Natural killer cell treated with Interleukin-12 subunit alpha and Interleukin-12 subunit beta and Interleukin-15 and Interleukin-18, amount 100 ng/mL, for 72 hours (primary cell): Measurements from ENCODE around the gene GJC2. TPM values are rescaled to one million over a fixed set of nuclear protein-coding genes. Genes with fewer than 3 reads are reported as not detected.

Source experiments
- ATAC-seq, 2 donors: fragments of 150-1000 bp; cut with Tn5 transposase in 1 of 2; sonication (Bioruptor Pico), chemical (Tn5 transposase) in 1 of 2; 2 replicates each; pipeline ENCODE4 v1.10.0; 2021
- DNase-seq: peaks from one replicate; pipeline ENCODE4 v3.0.0; 2022; ENCODE audit warnings: low spot score
- H3K27ac Mint-ChIP-seq, 2 donors: 1 replicate in 1 of 2; 2 replicates in 1 of 2; pipeline ENCODE4 v1.8.0; 2022; ENCODE audit warnings: mixed read lengths in 2 of 2, mild to moderate bottlenecking in 1 of 2, moderate library complexity in 1 of 2
- H3K27me3 Mint-ChIP-seq, 2 donors: 1 replicate in 1 of 2; 2 replicates in 1 of 2; pipeline ENCODE4 v1.8.0; 2022; ENCODE audit warnings: mixed read lengths in 2 of 2
- H3K36me3 Mint-ChIP-seq: one replicate; pipeline ENCODE4 v1.8.0; 2022; ENCODE audit warnings: mixed read lengths
- H3K4me1 Mint-ChIP-seq, 2 donors: 1 replicate in 1 of 2; 2 replicates in 1 of 2; pipeline ENCODE4 v1.8.0; 2022; ENCODE audit warnings: low read depth in 2 of 2, mixed read lengths in 2 of 2, mild to moderate bottlenecking in 1 of 2
- H3K4me3 Mint-ChIP-seq: one replicate; pipeline ENCODE4 v1.8.0; 2022; ENCODE audit warnings: mixed read lengths
- H3K9me3 Mint-ChIP-seq: 2 replicates; pipeline ENCODE4 v1.8.0; 2022; ENCODE audit warnings: mixed read lengths
- total RNA-seq, 2 donors: library from RNA; stranded (reverse); gene quantifications; one replicate each; pipeline ENCODE4 v1.2.3, GENCODE V29; 2022

Gene GJC2
- 1 to 10 TPM; 2.1 to 2.2 TPM for total RNA-seq

- Mint-ChIP-seq H3K4me3 (no peak within 1 kb of the TSS), H3K27me3 (no peaks in the 10 kb centered on the region), H3K9me3 (no peaks in the 10 kb centered on the region), H3K4me1 (peaks cover 0 to 9% of the 10 kb centered on the region in 2 donors), H3K27ac (no peak within 1 kb of the TSS), H3K36me3 (no peaks in the 10 kb centered on the region)
- peak; percentile 50 for DNase-seq
- ATAC-seq: no peak
Measured at GRCh38 chr1:228149406-228150119, at the start of gene GJC2. Gene GJC2 (plus strand): TSS chr1:228149930. CDS start chr1:228157759, 7,829 bp downstream.

GRCh38 chr1:228100822-228101613 is 48.7 kb upstream of the GJC2 start:
- H3K4me1 Mint-ChIP-seq: peaks cover 20 to 22% of the 10 kb centered on the region in 2 donors
- ATAC-seq: no peak
- H3K9me3 Mint-ChIP-seq: no peaks in the 10 kb centered on the region
- H3K27ac Mint-ChIP-seq: peak overlapping the region; percentile 12 to 59
- H3K4me3 Mint-ChIP-seq: peak overlapping the region; percentile 91
- no peaks in the 10 kb centered on the region for H3K27me3 Mint-ChIP-seq
- no peaks in the 10 kb centered on the region for H3K36me3 Mint-ChIP-seq
- DNase-seq: peak; percentile 29

GRCh38 chr1:228101614-228101993 is 48.1 kb upstream of the GJC2 start:
- Mint-ChIP-seq H3K9me3 (no peaks in the 10 kb centered on the region), H3K27me3 (no peaks in the 10 kb centered on the region), H3K4me1 (peaks cover 20 to 25% of the 10 kb centered on the region in 2 donors), H3K36me3 (no peaks in the 10 kb centered on the region), H3K4me3 (peak overlapping the region; percentile 91), H3K27ac (peak overlapping the region; percentile 12 to 59)
- no peak for DNase-seq
- no peak for ATAC-seq

GRCh38 chr1:228101994-228102790 is 47.5 kb upstream of the GJC2 start:
- Mint-ChIP-seq H3K4me1 (peaks cover 20 to 27% of the 10 kb centered on the region in 2 donors), H3K4me3 (peak overlapping the region; percentile 91), H3K9me3 (no peaks in the 10 kb centered on the region), H3K36me3 (no peaks in the 10 kb centered on the region), H3K27me3 (no peaks in the 10 kb centered on the region), H3K27ac (no peak overlapping the region)
- DNase-seq: no peak
- peak; percentile 30 to 45 for ATAC-seq

GRCh38 chr1:228102791-228103620 is 46.7 kb upstream of the GJC2 start, which contains the start of gene C1orf35:
Gene C1orf35 (minus strand): TSS chr1:228103325. CDS start chr1:228103227, 98 bp downstream.
- ATAC-seq (peak; percentile 90 to 92), DNase-seq (peak; percentile 96)
- peaks cover 20 to 24% of the 10 kb centered on the region in 2 donors for H3K4me1 Mint-ChIP-seq
- no peaks in the 10 kb centered on the region for H3K9me3 Mint-ChIP-seq
- peak within 1 kb of the TSS; percentile 91 for H3K4me3 Mint-ChIP-seq
- H3K36me3 Mint-ChIP-seq: no peaks in the 10 kb centered on the region
- no peaks in the 10 kb centered on the region for H3K27me3 Mint-ChIP-seq
- H3K27ac Mint-ChIP-seq: peak within 1 kb of the TSS; percentile 75 to 87

- Mint-ChIP-seq H3K4me1 (peaks cover 21 to 31% of the 10 kb centered on the region in 2 donors), H3K36me3 (no peaks in the 10 kb centered on the region), H3K9me3 (no peaks in the 10 kb centered on the region), H3K4me3 (peak overlapping the region; percentile 91), H3K27me3 (no peaks in the 10 kb centered on the region), H3K27ac (peak overlapping the region; percentile 49 to 87)
- DNase-seq: no peak
- ATAC-seq: no peak
Measured at GRCh38 chr1:228104526-228105269, 45.0 kb upstream of the GJC2 start.

GRCh38 chr1:228105270-228105995 is 44.3 kb upstream of the GJC2 start:
- ATAC-seq (no peak), DNase-seq (no peak)
- Mint-ChIP-seq H3K4me3 (no peak overlapping the region), H3K27me3 (no peaks in the 10 kb centered on the region), H3K9me3 (no peaks in the 10 kb centered on the region), H3K27ac (peak overlapping the region in 1 of 2 donors; percentile 87), H3K4me1 (peaks cover 25 to 36% of the 10 kb centered on the region in 2 donors), H3K36me3 (no peaks in the 10 kb centered on the region)

GRCh38 chr1:228105996-228106799 is 43.5 kb upstream of the GJC2 start:
- no peaks in the 10 kb centered on the region for H3K36me3 Mint-ChIP-seq
- peaks cover 24 to 35% of the 10 kb centered on the region in 2 donors for H3K4me1 Mint-ChIP-seq
- peak overlapping the region in 1 of 2 donors; percentile 19 for H3K27ac Mint-ChIP-seq
- H3K4me3 Mint-ChIP-seq: no peak overlapping the region
- no peak for ATAC-seq
- DNase-seq: no peak
- no peaks in the 10 kb centered on the region for H3K27me3 Mint-ChIP-seq
- H3K9me3 Mint-ChIP-seq: no peaks in the 10 kb centered on the region

GRCh38 chr1:228106800-228107054 is 43.0 kb upstream of the GJC2 start:
- Mint-ChIP-seq H3K4me1 (peaks cover 19 to 29% of the 10 kb centered on the region in 2 donors), H3K27me3 (no peaks in the 10 kb centered on the region), H3K4me3 (no peak overlapping the region), H3K27ac (peak overlapping the region in 1 of 2 donors; percentile 19), H3K9me3 (no peaks in the 10 kb centered on the region), H3K36me3 (no peaks in the 10 kb centered on the region)
- DNase-seq (no peak), ATAC-seq (no peak)

- no peaks in the 10 kb centered on the region for H3K27me3 Mint-ChIP-seq
- peaks cover 19 to 29% of the 10 kb centered on the region in 2 donors for H3K4me1 Mint-ChIP-seq
- DNase-seq (no peak), ATAC-seq (no peak)
- H3K27ac Mint-ChIP-seq: no peak overlapping the region
- no peaks in the 10 kb centered on the region for H3K36me3 Mint-ChIP-seq
- H3K9me3 Mint-ChIP-seq: no peaks in the 10 kb centered on the region
- peak overlapping the region; percentile 91 for H3K4me3 Mint-ChIP-seq
Measured at GRCh38 chr1:228107636-228108035, 42.1 kb upstream of the GJC2 start.

- Mint-ChIP-seq H3K9me3 (no peaks in the 10 kb centered on the region), H3K27me3 (no peaks in the 10 kb centered on the region), H3K27ac (peak overlapping the region in 1 of 2 donors; percentile 73), H3K4me3 (peak overlapping the region; percentile 91), H3K4me1 (peaks cover 17 to 29% of the 10 kb centered on the region in 2 donors), H3K36me3 (no peaks in the 10 kb centered on the region)
- ATAC-seq (no peak), DNase-seq (no peak)
Measured at GRCh38 chr1:228108055-228108690, 41.6 kb upstream of the GJC2 start.
